CD14-positive monocyte (primary cell): Measurements from ENCODE around the gene EAPP. TPM values are rescaled to one million over a fixed set of nuclear protein-coding genes. Genes with fewer than 3 reads are reported as not detected.
A peak's percentile ranks its signal among the peaks of the same experiment; 100 is the strongest.
"Not testable (repeated sequence)": the region's sequence is repeated elsewhere in the genome, so short reads cannot be mapped to it uniquely, and the experiment has no call there.

ENCODE experiments used
- DNase-seq, 3 donors: peaks; one replicate each; pipeline ENCODE4 v3.0.0-alpha.2; 2011 to 2022
- H2AFZ ChIP-seq: 2 replicates; pipeline ENCODE4 v1.6.0; 2012; ENCODE audit warnings: mild to moderate bottlenecking, low read depth, low read length, inconsistent platforms; ENCODE audit not compliant: insufficient read depth, poor library complexity, severe bottlenecking
- H3K27ac ChIP-seq, 2 donors: 1 replicate in 1 of 2; 2 replicates in 1 of 2; pipeline ENCODE4 v1.5.1; 2012 to 2013; ENCODE audit warnings: low read length in 2 of 2, control low read depth in 1 of 2, inconsistent platforms in 1 of 2, low read depth in 1 of 2, mild to moderate bottlenecking in 1 of 2
- H3K27me3 ChIP-seq, 2 donors: one replicate each; pipeline versions ENCODE4 v1.6.0 to v1.6.1; 2011 to 2013; ENCODE audit warnings: low read length in 2 of 2; ENCODE audit not compliant: control insufficient read depth in 2 of 2, insufficient read depth in 2 of 2
- H3K36me3 ChIP-seq, 2 donors: replicated peaks in 1 of 2; 1 replicate in 1 of 2; 2 replicates in 1 of 2; pipeline versions ENCODE4 v1.5.1 to v1.6.1; 2012 to 2013; ENCODE audit warnings: low read length in 2 of 2, control low read depth in 1 of 2, inconsistent platforms in 1 of 2, mild to moderate bottlenecking in 1 of 2; ENCODE audit not compliant: insufficient read depth in 2 of 2, control insufficient read depth in 1 of 2
- H3K4me1 ChIP-seq, 2 donors: 1 replicate in 1 of 2; 2 replicates in 1 of 2; pipeline versions ENCODE4 v1.5.1 to v1.6.1; 2012 to 2013; ENCODE audit warnings: low read length in 2 of 2, control low read depth in 1 of 2, inconsistent platforms in 1 of 2, mild to moderate bottlenecking in 1 of 2, moderate library complexity in 1 of 2; ENCODE audit not compliant: insufficient read depth in 2 of 2, control insufficient read depth in 1 of 2
- H3K4me2 ChIP-seq: replicated peaks from 2 replicates; pipeline ENCODE3; 2012; ENCODE audit warnings: low read length, moderate library complexity, mild to moderate bottlenecking; ENCODE audit not compliant: poor library complexity, severe bottlenecking; ENCODE audit errors: extremely low read depth
- H3K4me3 ChIP-seq, 3 experiments: fragments of 200-600 bp in 1 of 3; sonication (generic) in 1 of 3; replicated peaks in 1 of 3; 1 replicate in 2 of 3; 2 replicates in 1 of 3; pipeline ENCODE4 v1.5.1; 2011 to 2013; ENCODE audit warnings: low read length in 3 of 3, mild to moderate bottlenecking in 3 of 3, control low read depth in 2 of 3, low read depth in 2 of 3, inconsistent platforms in 1 of 3, moderate library complexity in 1 of 3
- H3K79me2 ChIP-seq: 2 replicates; pipeline ENCODE4 v1.6.0; 2012; ENCODE audit warnings: mild to moderate bottlenecking, control low read depth, inconsistent platforms, low read length, moderate library complexity; ENCODE audit not compliant: insufficient read depth
- H3K9ac ChIP-seq: 2 replicates; pipeline ENCODE4 v1.6.0; 2017; ENCODE audit warnings: low read length, mild to moderate bottlenecking; ENCODE audit not compliant: insufficient read depth, poor library complexity, severe bottlenecking
- H3K9me3 ChIP-seq, 2 donors: replicated peaks in 1 of 2; 1 replicate in 1 of 2; 2 replicates in 1 of 2; pipeline versions ENCODE4 v1.5.1 to v1.6.1; 2012 to 2013; ENCODE audit warnings: low read length in 2 of 2, control low read depth in 1 of 2; ENCODE audit not compliant: control insufficient read depth in 1 of 2, insufficient read depth in 1 of 2
- H4K20me1 ChIP-seq: 2 replicates; pipeline ENCODE4 v1.6.0; 2012; ENCODE audit warnings: mild to moderate bottlenecking, low read length, control low read depth, moderate library complexity; ENCODE audit not compliant: insufficient read depth
- H3K27ac Mint-ChIP-seq, 7 donors: one replicate each; pipeline ENCODE4 v1.8.0; 2020; ENCODE audit warnings: mild to moderate bottlenecking in 7 of 7, mixed read lengths in 7 of 7, moderate library complexity in 6 of 7, inconsistent platforms in 2 of 7
- H3K27me3 Mint-ChIP-seq, 3 donors: one replicate each; pipeline ENCODE4 v1.8.0; 2021 to 2022; ENCODE audit warnings: low read depth in 3 of 3, mild to moderate bottlenecking in 3 of 3, mixed read lengths in 3 of 3, moderate library complexity in 3 of 3, inconsistent platforms in 1 of 3
- H3K36me3 Mint-ChIP-seq, 2 donors: one replicate each; pipeline ENCODE4 v1.8.0; 2020; ENCODE audit warnings: mixed read lengths in 2 of 2, inconsistent platforms in 1 of 2, mild to moderate bottlenecking in 1 of 2
- H3K4me1 Mint-ChIP-seq: one replicate; pipeline ENCODE4 v1.8.0; 2020; ENCODE audit warnings: mild to moderate bottlenecking, mixed read lengths
- H3K4me3 Mint-ChIP-seq, 2 donors: one replicate each; pipeline ENCODE4 v1.8.0; 2020; ENCODE audit warnings: mild to moderate bottlenecking in 2 of 2, mixed read lengths in 2 of 2, moderate library complexity in 1 of 2
- H3K9me3 Mint-ChIP-seq, 7 donors: one replicate each; pipeline ENCODE4 v1.8.0; 2020 to 2022; ENCODE audit warnings: mixed read lengths in 7 of 7, mild to moderate bottlenecking in 6 of 7, moderate library complexity in 6 of 7, inconsistent platforms in 2 of 7
- WGBS: methylation state at CpG from one replicate; pipeline ENCODE4 v1.1.5; 2013; ENCODE audit warnings: missing lambda C conversion rate; ENCODE audit not compliant: insufficient coverage; 5-methylcytosine and 5-hydroxymethylcytosine counted together
- intact Hi-C, 2 donors: fragments of 100-400 bp; cut with micrococcal nuclease; formaldehyde crosslinking; loops; one replicate each; pipeline versions ENCODE4 v1.15.0 to v1.15.1; 2023
- polyA plus RNA-seq, 3 donors: library from polyadenylated mRNA; depleted of rRNA in 1 of 3; unstranded in 2 of 3; stranded (reverse) in 1 of 3; fragments of 300-500 nt in 2 of 3; fragments of >200 nt in 1 of 3; fragmentation: Illumina TruSeq in 2 of 3; gene quantifications; 1 replicate in 2 of 3; 2 replicates in 1 of 3; pipeline ENCODE4 v1.2.3, GENCODE V29; 2012 to 2021
- TF ChIP-seq, protein P1 (sequence below): fragments of 200-600 bp; IDR thresholded peaks from one replicate; pipeline ENCODE4 v1.8.0; 2022; ENCODE audit warnings: antibody characterized with exemption, mild to moderate bottlenecking

Gene EAPP
- polyA plus RNA-seq, 3 donors: 20.7 to 76.2 (median 70.2) TPM

DNA sequence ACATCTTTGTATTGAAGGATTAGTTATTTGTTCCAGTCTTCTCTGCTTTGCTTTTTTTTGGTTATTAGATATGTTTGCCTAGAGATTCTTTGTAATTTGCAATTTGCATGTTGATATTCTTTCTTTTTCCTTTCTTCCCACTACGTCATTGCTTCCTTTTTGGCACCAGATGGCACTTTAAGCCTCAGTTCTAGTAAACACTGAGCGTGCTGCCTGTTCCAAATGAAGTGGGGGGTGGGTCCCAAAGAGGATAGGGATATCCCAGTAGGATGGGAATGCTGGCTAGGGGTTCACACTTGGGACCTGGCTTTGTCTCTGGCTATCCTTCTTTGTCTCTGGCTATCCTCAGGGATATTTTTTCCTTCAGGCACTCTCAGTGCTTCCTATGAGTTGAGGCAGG lies 17.0 kb downstream of the EAPP start:
- Histone ChIP-seq H3K9ac (no peak overlapping the region), H3K4me1 (no peaks in the 10 kb centered on the region), H4K20me1 (no peaks in the 10 kb centered on the region), H3K4me2 (no peak overlapping the region), H3K79me2 (no peaks in the 10 kb centered on the region), H3K27ac (no peak overlapping the region), H3K36me3 (peaks cover 85 to 97% of the 10 kb centered on the region in 2 donors), H3K27me3 (no peaks in the 10 kb centered on the region), H2AFZ (no peak overlapping the region), H3K4me3 (no peak overlapping the region), H3K9me3 (no peaks in the 10 kb centered on the region)
- peaks cover 72 to 100% of the 10 kb centered on the region in 2 donors for H3K36me3 Mint-ChIP-seq
- no peaks in the 10 kb centered on the region for H3K27me3 Mint-ChIP-seq
- no peak for DNase-seq
- no peaks in the 10 kb centered on the region for H3K4me1 Mint-ChIP-seq
- H3K4me3 Mint-ChIP-seq: no peak overlapping the region
- WGBS: no CpG with 5 or more reads among the region's 2 CpGs
- TF ChIP-seq, protein P1, sequence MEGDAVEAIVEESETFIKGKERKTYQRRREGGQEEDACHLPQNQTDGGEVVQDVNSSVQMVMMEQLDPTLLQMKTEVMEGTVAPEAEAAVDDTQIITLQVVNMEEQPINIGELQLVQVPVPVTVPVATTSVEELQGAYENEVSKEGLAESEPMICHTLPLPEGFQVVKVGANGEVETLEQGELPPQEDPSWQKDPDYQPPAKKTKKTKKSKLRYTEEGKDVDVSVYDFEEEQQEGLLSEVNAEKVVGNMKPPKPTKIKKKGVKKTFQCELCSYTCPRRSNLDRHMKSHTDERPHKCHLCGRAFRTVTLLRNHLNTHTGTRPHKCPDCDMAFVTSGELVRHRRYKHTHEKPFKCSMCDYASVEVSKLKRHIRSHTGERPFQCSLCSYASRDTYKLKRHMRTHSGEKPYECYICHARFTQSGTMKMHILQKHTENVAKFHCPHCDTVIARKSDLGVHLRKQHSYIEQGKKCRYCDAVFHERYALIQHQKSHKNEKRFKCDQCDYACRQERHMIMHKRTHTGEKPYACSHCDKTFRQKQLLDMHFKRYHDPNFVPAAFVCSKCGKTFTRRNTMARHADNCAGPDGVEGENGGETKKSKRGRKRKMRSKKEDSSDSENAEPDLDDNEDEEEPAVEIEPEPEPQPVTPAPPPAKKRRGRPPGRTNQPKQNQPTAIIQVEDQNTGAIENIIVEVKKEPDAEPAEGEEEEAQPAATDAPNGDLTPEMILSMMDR: no peak
- intact Hi-C loops: loop anchor here in 1 of 2 donors (10.0 kb wide), 1 partner anchor 72 kb away; no protein-coding TSS in a partner anchor
- no peaks in the 10 kb centered on the region for H3K9me3 Mint-ChIP-seq
- H3K27ac Mint-ChIP-seq: no peak overlapping the region

DNA sequence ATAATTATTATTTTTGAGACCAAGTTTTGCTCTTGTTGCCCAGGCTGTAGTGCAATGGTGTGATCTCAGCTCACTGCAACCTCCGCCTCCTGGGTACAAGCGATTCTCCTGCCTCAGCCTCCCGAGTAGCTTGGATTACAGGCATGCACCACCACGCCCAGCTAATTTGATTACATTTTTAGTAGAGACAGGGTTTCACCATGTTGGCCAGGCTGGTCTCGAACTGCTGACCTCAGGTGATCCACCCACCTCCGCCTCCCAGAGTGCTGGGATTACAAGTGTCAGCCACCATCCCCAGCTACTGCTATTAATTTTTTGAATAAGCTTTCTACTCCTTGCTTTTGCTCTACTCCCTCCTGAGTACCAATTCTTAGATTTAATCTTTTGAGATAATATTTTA lies 18.4 kb downstream of the EAPP start:
- not testable (repeated sequence) for H3K27ac ChIP-seq, H3K4me1 ChIP-seq, H3K4me2 ChIP-seq, H3K27me3 ChIP-seq, H3K9me3 Mint-ChIP-seq, H3K27me3 Mint-ChIP-seq, H3K79me2 ChIP-seq, DNase-seq, H2AFZ ChIP-seq, H3K9me3 ChIP-seq, H3K4me1 Mint-ChIP-seq, H4K20me1 ChIP-seq, H3K4me3 Mint-ChIP-seq, H3K4me3 ChIP-seq, H3K9ac ChIP-seq
- 98% methylated on average over 6 of the region's 6 CpGs for WGBS
- H3K27ac Mint-ChIP-seq: peak overlapping the region in 1 of 7 donors; percentile 51
- intact Hi-C loops: loop anchor here in 1 of 2 donors (10.0 kb wide), 1 partner anchor 74 kb away; no protein-coding TSS in a partner anchor
- H3K36me3 Mint-ChIP-seq: peaks cover 74 to 100% of the 10 kb centered on the region in 2 donors
- H3K36me3 ChIP-seq: peaks cover 73 to 93% of the 10 kb centered on the region in 2 donors

DNA sequence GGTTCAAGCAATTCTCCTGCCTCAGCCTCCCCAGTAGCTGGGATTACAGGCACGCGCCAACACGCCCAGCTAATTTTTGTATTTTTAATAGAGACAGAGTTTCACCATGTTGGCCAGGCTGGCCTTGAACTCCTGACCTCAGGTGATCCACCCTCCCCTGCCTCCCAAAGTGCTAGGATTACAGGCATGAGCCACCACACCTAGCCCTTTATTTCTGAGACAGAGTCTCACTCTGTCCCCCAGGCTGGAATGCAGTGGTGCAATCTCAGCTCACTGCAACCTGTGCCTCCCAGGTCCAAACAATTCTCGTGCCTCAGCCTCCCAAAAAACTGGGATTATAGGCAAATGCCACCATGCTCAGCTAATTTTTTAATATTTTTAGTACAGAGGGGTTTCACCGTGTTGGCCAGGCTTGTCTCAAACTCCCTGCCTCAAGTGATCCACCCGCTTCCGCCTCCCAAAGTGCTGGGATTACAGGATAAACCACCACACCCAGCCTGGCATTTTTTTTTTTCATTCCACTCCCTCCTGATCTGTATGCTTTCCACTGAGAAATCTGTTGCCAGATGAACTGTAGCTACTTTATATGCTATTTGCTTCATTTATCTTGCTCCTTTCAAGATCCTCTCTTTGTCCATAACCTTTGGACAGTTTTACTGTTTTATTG lies 19.1 kb downstream of the EAPP start:
- not testable (repeated sequence) for H3K4me1 ChIP-seq, H3K27me3 Mint-ChIP-seq, H3K27ac ChIP-seq, H3K79me2 ChIP-seq, H3K4me3 ChIP-seq, H3K4me3 Mint-ChIP-seq, H3K27me3 ChIP-seq, H3K9me3 ChIP-seq, H3K4me2 ChIP-seq, H3K4me1 Mint-ChIP-seq, H3K9ac ChIP-seq, DNase-seq, H3K9me3 Mint-ChIP-seq, H4K20me1 ChIP-seq, H2AFZ ChIP-seq
- intact Hi-C loops: loop anchor here in 1 of 2 donors (10.0 kb wide), 1 partner anchor 74 kb away; no protein-coding TSS in a partner anchor
- peaks cover 79 to 100% of the 10 kb centered on the region in 2 donors for H3K36me3 Mint-ChIP-seq
- peaks cover 72 to 94% of the 10 kb centered on the region in 2 donors for H3K36me3 ChIP-seq
- H3K27ac Mint-ChIP-seq: peak overlapping the region in 1 of 7 donors; percentile 5
- whole genome bisulfite sequencing: no CpG with 5 or more reads among the region's 7 CpGs
